H1 (cell line): ENCODE measurements around the gene USP37. TPM values are rescaled to one million over a fixed set of nuclear protein-coding genes. Genes with fewer than 3 reads are reported as not detected.

Experiments used
- CTCF ChIA-PET: fragments of 300-600 bp; sonication (Branson Sonifier 250); formaldehyde crosslinking; loops from one replicate; lab custom pipeline; 2021; ENCODE audit not compliant: partially characterized antibody; lab: Charles Lee
- POLR2A ChIA-PET: fragments of 300-600 bp; sonication (Branson Sonifier 250); formaldehyde crosslinking; loops from one replicate; lab custom pipeline; 2021; ENCODE audit warnings: inconsistent platforms; ENCODE audit not compliant: partially characterized antibody; lab: Charles Lee
- DNase-seq, 2 experiments: peaks; one replicate each; pipeline versions ENCODE4 v3.0.0 to v3.0.0-alpha.2; 2010 to 2022; ENCODE audit warnings: low spot score in 2 of 2, low read depth in 1 of 2, mixed read lengths in 1 of 2
- FAIRE-seq: peaks from 2 replicates; lab custom pipeline; 2011; peaks lifted over from hg19 to GRCh38; lab: Jason Lieb, UNC
- H2AFZ ChIP-seq: 2 replicates; pipeline ENCODE4 v1.8.1; 2012; ENCODE audit warnings: low read length, inconsistent platforms
- H2AK5ac ChIP-seq: 2 replicates; pipeline ENCODE4 v1.6.1; 2013; ENCODE audit warnings: low read depth, low read length
- H2BK120ac ChIP-seq: replicated peaks from 2 replicates; pipeline ENCODE3; 2013; ENCODE audit warnings: low read depth, low read length, inconsistent platforms
- H2BK12ac ChIP-seq: 2 replicates; pipeline ENCODE4 v1.6.1; 2013; ENCODE audit warnings: low read depth, low read length
- H2BK15ac ChIP-seq: 2 replicates; pipeline ENCODE4 v1.6.1; 2013; ENCODE audit warnings: low read length
- H2BK20ac ChIP-seq: 2 replicates; pipeline ENCODE4 v1.6.1; 2013; ENCODE audit warnings: low read length
- H2BK5ac ChIP-seq: 2 replicates; pipeline ENCODE4 v1.6.1; 2013; ENCODE audit warnings: low read depth, low read length
- H3K14ac ChIP-seq: 2 replicates; pipeline ENCODE4 v1.6.1; 2013; ENCODE audit warnings: inconsistent platforms; ENCODE audit not compliant: insufficient read length
- H3K18ac ChIP-seq: 2 replicates; pipeline ENCODE4 v1.6.1; 2013; ENCODE audit warnings: low read length; ENCODE audit errors: extremely low read depth
- H3K23ac ChIP-seq: 2 replicates; pipeline ENCODE4 v1.6.1; 2013; ENCODE audit warnings: inconsistent platforms; ENCODE audit not compliant: insufficient read length
- H3K23me2 ChIP-seq: 2 replicates; pipeline ENCODE4 v1.6.1; 2013; ENCODE audit warnings: low read depth, low read length
- H3K27ac ChIP-seq: 2 replicates; pipeline ENCODE4 v1.6.1; 2011; ENCODE audit warnings: low read depth, low read length, inconsistent platforms
- H3K27me3 ChIP-seq, 4 experiments: replicated peaks in 1 of 4; 1 replicate in 1 of 4; 2 replicates in 3 of 4; pipeline versions ENCODE4 v1.6.1 to v1.8.1; 2011 to 2013; ENCODE audit warnings: low read length in 3 of 4, mild to moderate bottlenecking in 3 of 4, inconsistent platforms in 2 of 4, mixed read lengths in 2 of 4, moderate library complexity in 1 of 4; ENCODE audit not compliant: control insufficient read depth in 3 of 4, insufficient read depth in 3 of 4; ENCODE audit errors: extremely low read depth in 1 of 4
- H3K36me3 ChIP-seq, 4 experiments: 2 replicates each; pipeline versions ENCODE4 v1.6.1 to v1.8.1; 2011 to 2013; ENCODE audit warnings: mild to moderate bottlenecking in 4 of 4, low read length in 3 of 4, moderate library complexity in 2 of 4, control low read depth in 1 of 4, inconsistent platforms in 1 of 4; ENCODE audit not compliant: insufficient read depth in 4 of 4, control insufficient read depth in 2 of 4
- H3K4ac ChIP-seq: replicated peaks from 2 replicates; pipeline ENCODE3; 2013; ENCODE audit warnings: low read length, low read depth, mixed read lengths, inconsistent platforms; ENCODE audit not compliant: insufficient read length
- H3K4me1 ChIP-seq, 4 experiments: replicated peaks in 1 of 4; 1 replicate in 1 of 4; 2 replicates in 3 of 4; pipeline versions ENCODE4 v1.6.1 to v1.8.1; 2011 to 2013; ENCODE audit warnings: low read length in 3 of 4, inconsistent platforms in 2 of 4, mixed read lengths in 1 of 4; ENCODE audit not compliant: insufficient read depth in 4 of 4, control insufficient read depth in 3 of 4
- H3K4me2 ChIP-seq, 2 experiments: 2 replicates each; pipeline versions ENCODE4 v1.6.1 to v1.8.1; 2011 to 2013; ENCODE audit warnings: low read depth in 2 of 2, low read length in 2 of 2, control low read depth in 1 of 2, inconsistent platforms in 1 of 2, mild to moderate bottlenecking in 1 of 2; ENCODE audit not compliant: insufficient read depth in 1 of 2
- H3K4me3 ChIP-seq, 4 experiments: fragments of 200-600, 300-600 bp in 1 of 4; sonication (generic), shearing (Covaris generic), sonication (Bioruptor Twin) in 1 of 4; 2 replicates each; pipeline versions ENCODE4 v1.5.1 to v1.8.1; 2011 to 2016; ENCODE audit warnings: low read length in 4 of 4, low read depth in 3 of 4, control low read depth in 2 of 4, inconsistent platforms in 2 of 4, mild to moderate bottlenecking in 2 of 4, mixed read lengths in 1 of 4, moderate library complexity in 1 of 4; ENCODE audit not compliant: insufficient read depth in 2 of 4; ENCODE audit errors: extremely low read depth in 1 of 4
- H3K56ac ChIP-seq: replicated peaks from 2 replicates; pipeline ENCODE3; 2013; ENCODE audit warnings: low read depth, mild to moderate bottlenecking, mixed read lengths, low read length, inconsistent platforms; ENCODE audit not compliant: insufficient read length
- H3K79me1 ChIP-seq: 2 replicates; pipeline ENCODE4 v1.6.1; 2013; ENCODE audit warnings: low read depth, low read length, control low read depth
- H3K79me2 ChIP-seq, 2 experiments: 2 replicates each; pipeline versions ENCODE4 v1.6.1 to v1.8.1; 2012 to 2013; ENCODE audit warnings: low read length in 2 of 2, mild to moderate bottlenecking in 2 of 2, inconsistent platforms in 1 of 2; ENCODE audit not compliant: insufficient read depth in 2 of 2, control insufficient read depth in 1 of 2
- H3K9ac ChIP-seq, 4 experiments: replicated peaks in 1 of 4; 1 replicate in 1 of 4; 2 replicates in 3 of 4; pipeline versions ENCODE4 v1.6.1 to v1.8.1; 2011 to 2013; ENCODE audit warnings: low read depth in 3 of 4, low read length in 3 of 4, control low read depth in 2 of 4, mild to moderate bottlenecking in 2 of 4, moderate library complexity in 2 of 4, inconsistent platforms in 1 of 4; ENCODE audit errors: extremely low read depth in 1 of 4
- H3K9me3 ChIP-seq, 2 experiments: 2 replicates each; pipeline versions ENCODE4 v1.6.1 to v1.8.1; 2012 to 2013; ENCODE audit warnings: mild to moderate bottlenecking in 2 of 2, moderate library complexity in 2 of 2, control low read depth in 1 of 2, inconsistent platforms in 1 of 2, low read depth in 1 of 2, low read length in 1 of 2, mixed read lengths in 1 of 2; ENCODE audit not compliant: insufficient read depth in 2 of 2
- H4K20me1 ChIP-seq, 2 experiments: replicated peaks in 1 of 2; 2 replicates each; pipeline versions ENCODE3 to v1.8.1; 2011 to 2013; ENCODE audit warnings: inconsistent platforms in 2 of 2, low read length in 2 of 2, mild to moderate bottlenecking in 1 of 2; ENCODE audit not compliant: insufficient read depth in 2 of 2, control insufficient read depth in 1 of 2
- H4K5ac ChIP-seq: 2 replicates; pipeline ENCODE4 v1.6.1; 2013; ENCODE audit warnings: low read length, low read depth, mixed read lengths, inconsistent platforms; ENCODE audit not compliant: insufficient read length
- H4K8ac ChIP-seq: 2 replicates; pipeline ENCODE4 v1.8.0; 2013; ENCODE audit warnings: mild to moderate bottlenecking, moderate library complexity, low read length, inconsistent platforms; ENCODE audit not compliant: insufficient read depth; ENCODE audit errors: extremely low read depth
- H4K91ac ChIP-seq: replicated peaks from 2 replicates; pipeline ENCODE3; 2013; ENCODE audit warnings: low read length, mixed read lengths, inconsistent platforms; ENCODE audit not compliant: insufficient read length
- JUND ChIP-seq: IDR thresholded peaks from 2 replicates; pipeline ENCODE4 v1.6.1; 2011; ENCODE audit warnings: mild to moderate bottlenecking, improper control_type of control experiment, low read length
- KDM5A ChIP-seq: fragments of 200-600 bp; IDR thresholded peaks from 2 replicates; pipeline ENCODE4 v1.7.1; 2012; ENCODE audit warnings: mild to moderate bottlenecking, low read length, inconsistent platforms, mixed read lengths
- POLR2A ChIP-seq, 2 experiments: IDR thresholded peaks; 1 replicate in 1 of 2; 2 replicates in 1 of 2; pipeline ENCODE4 v1.6.1; 2011; ENCODE audit warnings: low read depth in 2 of 2, low read length in 2 of 2, mild to moderate bottlenecking in 2 of 2; ENCODE audit errors: control extremely low read depth in 1 of 2
- SAP30 ChIP-seq: fragments of 300-600 bp; sonication (generic); IDR thresholded peaks from 2 replicates; pipeline ENCODE4 v1.7.1; 2012; ENCODE audit warnings: low read length, moderate library complexity, mild to moderate bottlenecking, inconsistent platforms; ENCODE audit not compliant: insufficient read depth, insufficient replicate concordance
- SP1 ChIP-seq: IDR thresholded peaks from 2 replicates; pipeline ENCODE4 v1.6.1; 2011; ENCODE audit warnings: low read depth, low read length
- SRF ChIP-seq: IDR thresholded peaks from 2 replicates; pipeline ENCODE4 v1.6.1; 2011; ENCODE audit warnings: mild to moderate bottlenecking, low read depth, low read length, moderate library complexity
- WGBS, 2 experiments: shearing (Covaris generic) in 1 of 2; methylation state at CpG; one replicate each; pipeline versions ENCODE4 v1.1.6 to v1.1.7; 2013 to 2015; ENCODE audit warnings: low lambda C conversion rate in 2 of 2, mixed read lengths in 2 of 2, inconsistent platforms in 1 of 2, low coverage in 1 of 2, missing lambda C conversion rate in 1 of 2; ENCODE audit not compliant: insufficient replicate concordance in 2 of 2, insufficient coverage in 1 of 2, insufficient read length in 1 of 2; ENCODE audit errors: extremely low coverage in 1 of 2, missing lambda C conversion rate in 1 of 2; 5-methylcytosine and 5-hydroxymethylcytosine counted together
- polyA plus RNA-seq, 7 experiments: library from polyadenylated mRNA; depleted of rRNA in 3 of 7; stranded (reverse) in 5 of 7; unstranded in 2 of 7; fragments of >200 nt in 5 of 7; fragments of 200-250 nt in 2 of 7; gene quantifications; 1 replicate in 5 of 7; 2 replicates in 1 of 7; 4 replicates in 1 of 7; pipeline versions ENCODE4 v1.2.1 to v1.2.3, GENCODE V29; 2011 to 2013; ENCODE audit warnings: missing spikeins in 2 of 7, mixed read lengths in 2 of 7
- total RNA-seq: library from RNA; stranded (reverse); fragmentation: NEBNext Ultra II Directional; extraction: Animal tissue kit (Norgen Biotek cat#: 25700); gene quantifications from 2 replicates; pipeline ENCODE4 v1.2.1, GENCODE V29; 2021

USP37 gene
- total and polyA plus RNA-seq, 2 of the 8 experiments (the other 6 are each of a cell fraction or from before 2014, with no cell fraction given): 3.8 to 29.1 TPM

- Histone ChIP-seq H3K4me2 (no peak overlapping the region), H3K4me1 (peaks cover 0 to 10% (median 2%) of the 10 kb centered on the region in 4 experiments; a peak in 2 of 7 replicates), H2AK5ac (no peak overlapping the region), H3K18ac (no peak overlapping the region), H2BK5ac (no peak overlapping the region), H3K56ac (no peak overlapping the region), H3K23me2 (no peaks in the 10 kb centered on the region), H3K4me3 (no peak overlapping the region), H3K79me1 (no peaks in the 10 kb centered on the region; the same call in 1 of the 2 replicates), H3K14ac (no peak overlapping the region), H3K23ac (no peak overlapping the region), H4K5ac (no peak overlapping the region), H2BK15ac (no peak overlapping the region), H2BK120ac (no peak overlapping the region), H3K9me3 (no peaks in the 10 kb centered on the region), H3K27me3 (no peaks in the 10 kb centered on the region), H3K27ac (no peak overlapping the region), H3K36me3 (no peaks in the 10 kb centered on the region), H3K9ac (no peak overlapping the region), H2BK12ac (no peak overlapping the region), H2BK20ac (no peak overlapping the region), H4K20me1 (no peaks in the 10 kb centered on the region), H4K91ac (no peak overlapping the region), H3K79me2 (no peaks in the 10 kb centered on the region), H2AFZ (no peak overlapping the region), H4K8ac (no peak overlapping the region), H3K4ac (no peak overlapping the region)
- no peak for FAIRE-seq
- 86% methylated on average over 2 of the region's 2 CpGs; no CpG with 5 or more reads in 1 of the 2 experiments for WGBS, 2 experiments
- CTCF ChIA-PET: interaction anchor here (1.2 kb wide), 1 partner anchor 14 kb away, joined by 5 read pairs; no protein-coding TSS in a partner anchor
- POLR2A ChIA-PET: interaction anchor here (0.9 to 1.0 kb wide), 2 partner anchors 10 to 20 kb away, joined by 3 to 6 read pairs; no protein-coding TSS in a partner anchor
- TF ChIP-seq JUND: no peak
- no peak for TF ChIP-seq POLR2A (IDR thresholded peaks at IDR 0.05; ENCODE audit: control extremely low read depth in 1 of 2, low read depth in 2 of 2, low read length in 2 of 2)
- no peak for TF ChIP-seq SAP30
- no peak for TF ChIP-seq KDM5A
- no peak for TF ChIP-seq SRF
- TF ChIP-seq SP1: no peak
- no peak for DNase-seq
Measured at GRCh38 chr2:218421027-218421426, 147.1 kb downstream of the USP37 start.
